DMS53 treated with DMSO at 0.1 percent for 48 hours (cell line): Measurements from ENCODE around the gene OR2G6.
"Not testable (repeated sequence)": the region's sequence is repeated elsewhere in the genome, so short reads cannot be mapped to it uniquely, and the experiment has no call there.

Experiments used
- DNase-seq: peaks from one replicate; lab custom pipeline; 2025; ENCODE audit not compliant: unreplicated experiment; lab: John Stamatoyannopoulos, UW

OR2G6 gene

GRCh38 chr1:248573856-248574255 lies 66.0 kb downstream of the OR2G6 start:
- not testable (repeated sequence) for DNase-seq

GRCh38 chr1:248574657-248575056 lies 66.8 kb downstream of the OR2G6 start, which contains the start of gene OR2T34:
OR2T34 (minus strand) TSS chr1:248574757; CDS start chr1:248574757, 0 bp downstream.
- DNase-seq, result not testable (repeated sequence)

- no peak for DNase-seq
Observed at GRCh38 chr1:248576260-248576980, 68.5 kb downstream of the OR2G6 start.
